Duodenal mucosa (tissue), 2 donors: ENCODE results near the gene ANO8.

ENCODE experiments used
- H3K27ac ChIP-seq: one replicate; pipeline ENCODE4 v1.7.0; 2013; ENCODE audit warnings: low read depth, low read length
- H3K27me3 ChIP-seq, 2 donors: one replicate each; pipeline ENCODE4 v1.7.0; 2013; ENCODE audit warnings: low read length in 2 of 2, control low read depth in 1 of 2; ENCODE audit not compliant: insufficient read depth in 2 of 2, control insufficient read depth in 1 of 2
- H3K36me3 ChIP-seq, 2 donors: one replicate each; pipeline ENCODE4 v1.7.0; 2013; ENCODE audit warnings: low read length in 2 of 2, control low read depth in 1 of 2; ENCODE audit not compliant: insufficient read depth in 2 of 2, control insufficient read depth in 1 of 2
- H3K4me1 ChIP-seq, 2 donors: one replicate each; pipeline ENCODE4 v1.7.0; 2013; ENCODE audit warnings: low read length in 2 of 2, control low read depth in 1 of 2; ENCODE audit not compliant: insufficient read depth in 2 of 2, control insufficient read depth in 1 of 2
- H3K4me3 ChIP-seq, 2 donors: one replicate each; pipeline ENCODE4 v1.7.0; 2013; ENCODE audit warnings: low read length in 2 of 2, low read depth in 1 of 2
- H3K9ac ChIP-seq, 2 donors: one replicate each; pipeline ENCODE4 v1.7.0; 2013; ENCODE audit warnings: low read length in 2 of 2, low read depth in 1 of 2
- H3K9me3 ChIP-seq, 2 donors: one replicate each; pipeline ENCODE4 v1.7.0; 2013; ENCODE audit warnings: low read length in 2 of 2, control low read depth in 1 of 2; ENCODE audit not compliant: control insufficient read depth in 1 of 2

Gene ANO8

GRCh38 chr19:17328517-17329365 is 5.9 kb downstream of the ANO8 start:
- peak overlapping the region; percentile 32 to 56 for H3K9ac ChIP-seq
- peak overlapping the region; percentile 50 to 51 for H3K4me3 ChIP-seq

GRCh38 chr19:17327654-17328516 is 6.8 kb downstream of the ANO8 start:
- Histone ChIP-seq H3K9ac (peak overlapping the region; percentile 32 to 56), H3K4me1 (peaks cover 0 to 14% of the 10 kb centered on the region in 2 donors), H3K27ac (no peak overlapping the region), H3K27me3 (peaks cover 19 to 25% of the 10 kb centered on the region in 2 donors), H3K36me3 (no peaks in the 10 kb centered on the region), H3K4me3 (peak overlapping the region; percentile 50 to 51), H3K9me3 (no peaks in the 10 kb centered on the region)

More at GRCh38 chr19:17328517-17329365, 5.9 kb downstream of the ANO8 start:
- Histone ChIP-seq H3K9me3 (no peaks in the 10 kb centered on the region), H3K27ac (no peak overlapping the region), H3K36me3 (no peaks in the 10 kb centered on the region), H3K27me3 (peaks cover 19 to 25% of the 10 kb centered on the region in 2 donors), H3K4me1 (peaks cover under 1 to 15% of the 10 kb centered on the region in 2 donors)

GRCh38 chr19:17327068-17327653 is 7.5 kb downstream of the ANO8 start:
- Histone ChIP-seq H3K36me3 (peaks cover 0 to 6% of the 10 kb centered on the region in 2 donors), H3K4me3 (no peak overlapping the region), H3K9me3 (no peaks in the 10 kb centered on the region), H3K4me1 (peaks cover 0 to 14% of the 10 kb centered on the region in 2 donors), H3K27ac (no peak overlapping the region), H3K27me3 (peaks cover 19 to 25% of the 10 kb centered on the region in 2 donors), H3K9ac (no peak overlapping the region)

GRCh38 chr19:17326595-17326966 is 8.1 kb downstream of the ANO8 start:
- Histone ChIP-seq H3K9me3 (no peaks in the 10 kb centered on the region), H3K4me3 (no peak overlapping the region), H3K4me1 (peaks cover 0 to 17% of the 10 kb centered on the region in 2 donors), H3K27me3 (peaks cover 19 to 25% of the 10 kb centered on the region in 2 donors), H3K27ac (no peak overlapping the region), H3K36me3 (peaks cover 6 to 9% of the 10 kb centered on the region in 2 donors), H3K9ac (no peak overlapping the region)

GRCh38 chr19:17325881-17326594 is 8.6 kb downstream of the ANO8 start:
- H3K9ac ChIP-seq, result no peak overlapping the region
- H3K27ac ChIP-seq, result no peak overlapping the region
- no peak overlapping the region for H3K4me3 ChIP-seq
- peaks cover 18 to 21% of the 10 kb centered on the region in 2 donors for H3K27me3 ChIP-seq
- peaks cover 0 to 16% of the 10 kb centered on the region in 2 donors for H3K4me1 ChIP-seq
- peaks cover 11 to 13% of the 10 kb centered on the region in 2 donors for H3K36me3 ChIP-seq
- H3K9me3 ChIP-seq, result no peaks in the 10 kb centered on the region

GRCh38 chr19:17325133-17325532 is 9.5 kb downstream of the ANO8 start:
- H3K27ac ChIP-seq, result no peak overlapping the region
- H3K4me3 ChIP-seq, result no peak overlapping the region
- peaks cover 19 to 20% of the 10 kb centered on the region in 2 donors for H3K36me3 ChIP-seq
- no peaks in the 10 kb centered on the region for H3K9me3 ChIP-seq
- H3K9ac ChIP-seq, result no peak overlapping the region
- peaks cover 0 to 11% of the 10 kb centered on the region in 2 donors for H3K4me1 ChIP-seq
- peaks cover 9 to 12% of the 10 kb centered on the region in 2 donors for H3K27me3 ChIP-seq

GRCh38 chr19:17324357-17325114 is 10.1 kb downstream of the ANO8 start:
- no peaks in the 10 kb centered on the region for H3K9me3 ChIP-seq
- no peak overlapping the region for H3K4me3 ChIP-seq
- H3K27ac ChIP-seq, result no peak overlapping the region
- peaks cover 0 to 10% of the 10 kb centered on the region in 2 donors for H3K4me1 ChIP-seq
- peaks cover 3 to 6% of the 10 kb centered on the region in 2 donors for H3K27me3 ChIP-seq
- H3K36me3 ChIP-seq, result peaks cover 23 to 25% of the 10 kb centered on the region in 2 donors
- no peak overlapping the region for H3K9ac ChIP-seq

- peaks cover 0 to under 1% of the 10 kb centered on the region in 2 donors for H3K27me3 ChIP-seq
- H3K9ac ChIP-seq, result no peak overlapping the region
- no peaks in the 10 kb centered on the region for H3K9me3 ChIP-seq
- H3K4me1 ChIP-seq, result peaks cover 0 to 5% of the 10 kb centered on the region in 2 donors
- H3K36me3 ChIP-seq, result peaks cover 25 to 27% of the 10 kb centered on the region in 2 donors
- H3K4me3 ChIP-seq, result no peak overlapping the region
- H3K27ac ChIP-seq, result no peak overlapping the region
Measured at GRCh38 chr19:17323964-17324332, 10.7 kb downstream of the ANO8 start.
